Smooth muscle cell (in vitro differentiated cells): ENCODE results near the gene RASAL2. TPM values are rescaled to one million over a fixed set of nuclear protein-coding genes. Genes with fewer than 3 reads are reported as not detected.

ENCODE experiments used
- DNase-seq: peaks from one replicate; lab custom pipeline; 2025; ENCODE audit not compliant: unreplicated experiment; lab: John Stamatoyannopoulos, UW
- H2AFZ ChIP-seq: fragments of 200-600 bp; sonication (generic); 2 replicates; pipeline ENCODE4 v1.6.0; 2016; ENCODE audit warnings: antibody characterized with exemption, low read depth, mild to moderate bottlenecking
- H3F3A ChIP-seq: fragments of 200-600 bp; sonication (generic); 2 replicates; pipeline ENCODE4 v1.6.0; 2017; ENCODE audit warnings: antibody characterized with exemption, low read depth
- H3K27ac ChIP-seq: fragments of 200-600 bp; sonication (generic); 2 replicates; pipeline ENCODE4 v1.5.1; 2016; ENCODE audit warnings: low read depth, mild to moderate bottlenecking
- H3K27me3 ChIP-seq: fragments of 200-600 bp; sonication (generic); 2 replicates; pipeline ENCODE4 v1.6.1; 2016; ENCODE audit warnings: low read depth, mild to moderate bottlenecking
- H3K36me3 ChIP-seq: fragments of 200-600 bp; sonication (generic); 2 replicates; pipeline ENCODE4 v1.5.1; 2016; ENCODE audit warnings: low read depth
- H3K4me1 ChIP-seq: fragments of 200-600 bp; sonication (generic); 2 replicates; pipeline ENCODE4 v1.5.1; 2016; ENCODE audit warnings: low read depth
- H3K4me2 ChIP-seq: fragments of 200-600 bp; sonication (generic); 2 replicates; pipeline ENCODE4 v1.6.0; 2016; ENCODE audit warnings: mild to moderate bottlenecking
- H3K4me3 ChIP-seq: fragments of 200-600 bp; sonication (generic); 2 replicates; pipeline ENCODE4 v1.5.1; 2016; ENCODE audit warnings: mild to moderate bottlenecking
- H3K79me2 ChIP-seq: fragments of 200-600 bp; sonication (generic); 2 replicates; pipeline ENCODE4 v1.6.0; 2016; ENCODE audit warnings: low read depth, mild to moderate bottlenecking
- H3K9ac ChIP-seq: fragments of 200-600 bp; sonication (generic); 2 replicates; pipeline ENCODE4 v1.6.0; 2016; ENCODE audit warnings: low read depth
- H3K9me3 ChIP-seq: fragments of 200-600 bp; sonication (generic); replicated peaks from 2 replicates; pipeline ENCODE4 v1.5.1; 2016; ENCODE audit warnings: low read depth
- H4K20me1 ChIP-seq: fragments of 200-600 bp; sonication (generic); 2 replicates; pipeline ENCODE4 v1.6.0; 2016; ENCODE audit warnings: low read depth
- CTCF ChIP-seq: fragments of 200-600 bp; sonication (generic); IDR thresholded peaks from 2 replicates; pipeline ENCODE4 v1.5.1; 2017; ENCODE audit warnings: borderline replicate concordance, mild to moderate bottlenecking, antibody characterized with exemption; ENCODE audit not compliant: insufficient read depth, poor library complexity, severe bottlenecking
- WGBS: methylation state at CpG from one replicate; pipeline ENCODE4 v1.1.7; 2016; ENCODE audit warnings: low lambda C conversion rate; 5-methylcytosine and 5-hydroxymethylcytosine counted together
- polyA plus RNA-seq: library from polyadenylated mRNA; unstranded; fragments of >200 nt; fragmentation: Nextera tagmentation; extraction: Ambion mirVana; gene quantifications from 2 replicates; pipeline ENCODE4 v1.2.1, GENCODE V29; 2016
- total RNA-seq: library from RNA; depleted of rRNA; stranded (reverse); fragments of >200 nt; gene quantifications from 2 replicates; pipeline ENCODE4 v1.2.3, GENCODE V29; 2014

RASAL2 gene
- total and polyA plus RNA-seq, 2 experiments from 2014 or later, result 4.3 to 17.6 TPM

DNA sequence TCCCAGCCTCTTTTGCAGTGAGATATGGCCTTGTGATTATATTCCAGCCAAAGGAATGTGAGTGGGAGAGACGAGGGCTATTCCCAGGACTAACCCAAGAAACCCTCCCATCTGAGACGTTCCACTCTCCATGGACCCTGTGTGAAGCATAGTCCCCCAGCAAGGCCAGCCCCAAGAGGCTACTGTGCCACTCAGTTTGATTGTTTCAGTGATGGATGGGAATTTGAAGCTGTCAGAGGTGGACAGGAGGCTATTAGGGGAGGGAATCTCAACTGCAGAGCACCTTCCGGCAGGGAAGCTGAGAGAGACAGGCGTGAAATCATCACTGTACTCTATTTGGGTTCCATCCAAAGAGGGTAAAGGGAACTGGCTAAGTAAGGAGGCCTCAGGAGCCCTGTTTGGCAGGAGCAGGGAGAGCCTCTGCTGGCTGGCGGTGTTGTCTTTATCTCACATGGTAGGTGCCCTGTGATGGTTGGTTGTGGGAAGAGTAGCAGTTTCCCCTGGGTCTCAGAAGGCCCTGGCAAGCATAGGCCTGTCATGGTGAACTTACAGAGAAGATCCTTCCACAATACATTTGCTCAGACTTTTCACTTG, 415.6 kb downstream of the RASAL2 start:
- Histone ChIP-seq H3K4me3 (no peak overlapping the region), H3K9ac (no peak overlapping the region), H2AFZ (no peak overlapping the region), H3K4me2 (no peak overlapping the region), H3K27me3 (no peaks in the 10 kb centered on the region), H3K36me3 (no peaks in the 10 kb centered on the region), H3F3A (no peaks in the 10 kb centered on the region), H3K79me2 (no peaks in the 10 kb centered on the region), H3K27ac (no peak overlapping the region), H3K4me1 (no peaks in the 10 kb centered on the region), H3K9me3 (no peaks in the 10 kb centered on the region), H4K20me1 (no peaks in the 10 kb centered on the region)
- no peak for TF ChIP-seq CTCF
- no peak for DNase-seq
- WGBS, result 82% methylated on average over 5 of the region's 5 CpGs

- no peaks in the 10 kb centered on the region for H4K20me1 ChIP-seq
- H3K4me1 ChIP-seq, result no peaks in the 10 kb centered on the region
- no peak overlapping the region for H3K27ac ChIP-seq
- H3K36me3 ChIP-seq, result no peaks in the 10 kb centered on the region
- no peak overlapping the region for H3K4me3 ChIP-seq
- H3K9ac ChIP-seq, result no peak overlapping the region
- no peak for DNase-seq
- no peaks in the 10 kb centered on the region for H3K9me3 ChIP-seq
- no peak overlapping the region for H3K4me2 ChIP-seq
- TF ChIP-seq CTCF, result no peak
- no peaks in the 10 kb centered on the region for H3K27me3 ChIP-seq
- H2AFZ ChIP-seq, result no peak overlapping the region
- WGBS, result 78% methylated on average over 4 of the region's 4 CpGs
- H3K79me2 ChIP-seq, result no peaks in the 10 kb centered on the region
- H3F3A ChIP-seq, result no peaks in the 10 kb centered on the region
Observed at GRCh38 chr1:178510155-178510554, 416.3 kb downstream of the RASAL2 start.

DNA sequence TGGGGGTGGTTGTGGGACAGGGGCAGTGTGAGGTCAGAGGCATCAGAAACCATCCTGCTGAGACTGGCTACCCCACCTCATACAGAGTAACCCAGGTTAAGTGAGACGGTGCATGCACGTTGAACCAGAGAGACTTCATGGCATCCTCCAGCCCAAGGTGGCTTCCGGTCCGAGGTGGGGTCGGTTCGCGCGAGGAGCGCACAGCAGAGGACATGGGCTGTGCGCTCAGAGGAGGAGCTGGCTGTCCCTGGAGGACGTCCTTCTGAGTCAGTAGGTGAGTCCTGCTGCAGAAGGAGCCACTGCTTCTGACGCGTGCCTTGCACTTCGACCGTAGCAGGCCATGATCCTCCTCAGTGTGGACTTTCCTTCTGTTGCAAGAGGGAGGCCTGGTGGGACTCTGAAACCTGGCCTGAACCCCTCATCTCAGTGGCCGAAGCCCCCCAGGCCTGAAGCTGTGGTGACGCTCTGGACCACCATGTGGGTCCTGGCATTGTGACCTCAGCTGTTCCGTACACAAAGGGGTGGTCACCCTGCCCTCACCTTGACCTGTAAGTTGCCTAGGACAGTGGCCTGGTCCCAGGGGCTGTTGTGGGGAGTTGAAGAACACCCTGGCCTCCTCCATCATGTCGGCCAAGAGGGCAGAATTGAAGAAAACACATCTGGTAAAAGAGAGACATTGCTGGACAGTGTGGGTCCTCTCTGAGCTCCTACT, 418.8 kb downstream of the RASAL2 start, which contains the start of gene TEX35:
Gene TEX35 (plus strand): TSS at position 544 of the 712 bp plus-strand sequence. CDS start 80 bp downstream, at position 624.
- Histone ChIP-seq H3K4me2 (no peak within 1 kb of the TSS), H3K36me3 (no peaks in the 10 kb centered on the region), H3K9ac (no peak within 1 kb of the TSS), H3K27me3 (no peaks in the 10 kb centered on the region), H3K4me3 (no peak within 1 kb of the TSS), H3F3A (no peaks in the 10 kb centered on the region), H3K4me1 (no peaks in the 10 kb centered on the region), H3K27ac (no peak within 1 kb of the TSS), H2AFZ (no peak within 1 kb of the TSS), H4K20me1 (no peaks in the 10 kb centered on the region), H3K79me2 (no peaks in the 10 kb centered on the region), H3K9me3 (no peaks in the 10 kb centered on the region)
- no peak for DNase-seq
- WGBS, result 98% methylated on average over 19 of the region's 19 CpGs
- TF ChIP-seq CTCF, result no peak
